ENCODE data around the gene DCUN1D2.

DNA sequence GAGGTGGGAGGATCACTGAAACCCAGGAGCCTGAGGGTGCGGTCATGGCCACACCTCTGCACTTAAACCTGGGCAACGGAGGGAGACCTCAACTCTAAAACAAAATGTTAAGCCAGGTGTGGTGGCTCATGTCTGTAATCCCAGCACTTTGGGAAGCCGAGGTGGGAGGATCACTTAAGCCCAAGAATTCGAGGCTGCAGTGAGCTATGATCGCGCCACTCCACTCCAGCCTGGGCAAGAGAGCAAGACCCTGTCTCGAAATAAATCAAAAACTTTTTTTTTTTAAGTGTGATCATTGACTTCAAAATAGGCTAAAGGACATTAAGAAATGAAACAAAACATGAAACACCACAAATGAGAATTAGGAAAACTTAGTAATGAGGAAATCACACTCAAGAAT, 20.9 kb downstream of the DCUN1D2 start:
- TF ChIP-seq, protein P1, sequence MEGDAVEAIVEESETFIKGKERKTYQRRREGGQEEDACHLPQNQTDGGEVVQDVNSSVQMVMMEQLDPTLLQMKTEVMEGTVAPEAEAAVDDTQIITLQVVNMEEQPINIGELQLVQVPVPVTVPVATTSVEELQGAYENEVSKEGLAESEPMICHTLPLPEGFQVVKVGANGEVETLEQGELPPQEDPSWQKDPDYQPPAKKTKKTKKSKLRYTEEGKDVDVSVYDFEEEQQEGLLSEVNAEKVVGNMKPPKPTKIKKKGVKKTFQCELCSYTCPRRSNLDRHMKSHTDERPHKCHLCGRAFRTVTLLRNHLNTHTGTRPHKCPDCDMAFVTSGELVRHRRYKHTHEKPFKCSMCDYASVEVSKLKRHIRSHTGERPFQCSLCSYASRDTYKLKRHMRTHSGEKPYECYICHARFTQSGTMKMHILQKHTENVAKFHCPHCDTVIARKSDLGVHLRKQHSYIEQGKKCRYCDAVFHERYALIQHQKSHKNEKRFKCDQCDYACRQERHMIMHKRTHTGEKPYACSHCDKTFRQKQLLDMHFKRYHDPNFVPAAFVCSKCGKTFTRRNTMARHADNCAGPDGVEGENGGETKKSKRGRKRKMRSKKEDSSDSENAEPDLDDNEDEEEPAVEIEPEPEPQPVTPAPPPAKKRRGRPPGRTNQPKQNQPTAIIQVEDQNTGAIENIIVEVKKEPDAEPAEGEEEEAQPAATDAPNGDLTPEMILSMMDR (IDR thresholded peaks at IDR 0.05): no peak
- no peak for TF ChIP-seq POLR2A (IDR thresholded peaks at IDR 0.05)

Measured in testis (tissue), 2 donors.